SHP77 treated with DMSO at 0.1 percent for 48 hours (cell line): ENCODE data around the gene TAF4.

Experiments
- DNase-seq: peaks from one replicate; lab custom pipeline; 2025; lab: John Stamatoyannopoulos, UW

Gene TAF4

DNA sequence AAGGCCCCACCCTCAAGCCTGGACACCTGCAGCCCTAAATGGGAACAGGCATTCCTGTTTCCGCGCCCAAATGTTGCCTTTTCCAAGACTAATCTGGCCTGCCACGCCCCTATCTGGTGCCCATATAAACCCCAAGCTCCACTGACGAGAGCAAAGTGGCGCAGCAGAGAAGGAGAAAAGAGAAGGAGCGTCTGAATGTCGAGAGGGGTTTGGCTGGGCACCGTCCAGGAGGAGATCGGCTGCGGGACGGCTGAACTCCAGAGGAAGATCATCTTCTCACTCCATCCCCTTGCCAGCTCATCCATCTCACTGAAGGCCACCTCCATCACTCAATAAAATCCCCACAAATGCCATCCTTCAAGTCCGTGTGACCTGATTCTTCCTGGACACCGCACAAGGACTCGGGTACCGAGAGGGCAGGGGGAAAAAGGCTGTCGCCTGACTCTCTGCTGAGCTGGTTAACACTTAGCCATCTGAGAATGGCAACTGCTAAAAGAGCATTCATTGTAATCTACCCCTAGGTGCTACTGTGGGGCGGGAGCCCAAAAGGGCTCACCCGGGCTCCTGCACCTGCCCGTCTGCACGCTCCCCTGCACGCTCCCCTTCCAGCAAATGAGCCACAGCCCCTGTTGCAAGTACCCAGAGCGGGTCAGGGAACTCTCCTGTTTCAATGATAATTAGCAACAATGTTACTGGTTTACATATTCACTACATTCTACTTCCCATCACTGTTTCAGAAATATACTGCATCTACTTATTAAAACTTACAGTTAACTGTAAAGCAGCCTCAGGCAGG, 23.5 kb downstream of the TAF4 start:
- DNase-seq = no peak

DNA sequence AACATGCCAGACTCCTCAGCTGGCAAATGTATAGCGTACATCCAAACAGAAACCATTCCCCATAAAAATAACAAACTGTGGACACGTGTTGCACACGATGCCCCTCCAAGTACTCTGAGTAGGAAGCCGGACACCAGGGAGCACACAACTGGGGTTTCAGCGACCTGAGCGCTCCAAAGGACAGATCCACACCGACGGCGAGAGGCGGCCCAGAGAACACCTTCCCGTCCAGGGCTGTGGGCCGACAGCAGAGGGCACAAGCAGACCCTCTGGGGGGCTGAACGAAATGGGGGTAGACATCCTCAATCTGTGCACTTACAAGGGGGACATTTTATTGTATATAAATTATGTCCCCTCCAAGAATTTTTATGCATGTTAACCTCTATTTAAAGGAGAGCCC, 24.7 kb downstream of the TAF4 start:
- no peak for DNase-seq

DNA sequence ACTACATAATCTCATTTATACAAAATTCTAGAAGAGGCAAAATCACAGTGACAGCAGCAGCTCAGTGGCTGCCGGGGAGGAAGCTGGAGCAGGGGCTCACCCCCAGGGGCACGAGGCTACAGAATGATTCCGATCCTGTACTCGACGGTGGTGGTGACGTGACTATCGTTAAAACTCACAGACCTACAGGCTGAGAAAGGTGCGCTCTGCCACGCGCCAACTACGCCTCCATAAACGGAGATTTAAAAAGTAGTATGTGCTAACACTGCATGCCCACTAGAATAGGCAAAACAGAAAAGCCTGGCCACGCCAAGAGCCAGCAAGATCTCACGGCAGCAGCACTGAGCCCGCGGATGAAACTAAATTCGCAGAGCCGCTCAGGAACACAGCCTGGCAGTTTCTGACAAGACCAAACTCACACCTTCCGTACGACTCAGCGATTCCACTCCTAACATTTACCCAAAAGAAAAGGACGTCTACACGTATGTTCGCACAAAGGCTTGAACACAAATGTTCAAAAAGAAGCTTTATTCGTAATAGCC, 25.2 kb downstream of the TAF4 start:
- DNase-seq = no peak

DNA sequence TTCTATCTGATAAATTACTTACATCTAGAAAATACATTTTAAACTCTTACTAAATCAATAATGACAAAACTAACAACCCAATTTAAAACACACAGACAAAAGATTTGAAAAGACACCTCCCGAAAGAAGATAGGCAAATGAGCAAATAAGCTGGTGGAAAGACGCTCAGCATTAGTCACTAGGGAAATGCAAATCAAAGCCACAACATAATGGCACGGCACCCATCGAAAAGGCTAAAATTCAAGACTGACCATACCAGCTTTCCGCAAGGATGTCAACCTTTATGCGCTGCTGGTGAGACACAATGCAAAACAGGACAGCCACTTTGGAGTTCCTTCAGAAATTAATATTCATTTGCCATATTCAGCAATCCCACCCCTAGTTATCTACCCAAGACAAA, 25.9 kb downstream of the TAF4 start:
- no peak for DNase-seq

DNA sequence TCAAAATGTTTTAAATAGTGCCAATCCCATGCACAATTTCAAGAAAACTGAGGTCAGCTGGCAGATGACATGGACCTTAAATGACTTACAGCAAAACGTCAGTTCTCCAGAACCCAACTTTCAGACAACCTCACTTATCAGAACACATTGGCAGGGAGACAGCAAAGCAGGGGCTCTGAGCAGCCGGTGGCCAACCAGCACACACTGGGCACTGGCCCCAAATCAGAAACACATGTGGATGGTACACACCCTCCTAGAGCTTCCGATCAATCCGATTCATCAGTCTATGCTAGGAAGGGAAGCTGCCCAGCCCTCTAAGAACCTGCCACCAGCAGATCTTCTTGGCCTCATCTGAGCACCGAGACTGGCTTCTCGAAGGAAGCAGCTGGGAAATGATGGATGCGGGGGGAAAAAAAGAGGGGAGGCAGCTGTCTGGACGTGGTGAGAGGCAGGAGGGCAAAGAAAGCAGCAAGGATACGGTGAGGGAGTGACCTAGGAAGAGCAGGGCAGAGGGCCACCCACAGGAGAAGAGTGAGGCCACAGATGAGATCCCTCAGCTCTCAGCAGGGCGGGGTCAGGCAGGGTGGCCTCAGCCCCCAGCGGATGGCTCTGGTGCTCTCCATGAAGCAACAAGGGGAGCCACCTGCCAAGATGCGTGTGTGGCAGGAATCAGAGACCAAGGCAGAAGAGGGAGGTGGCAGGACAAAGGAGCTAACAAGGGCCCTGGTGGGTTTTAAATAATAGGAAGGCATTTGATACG, 32.9 kb downstream of the TAF4 start:
- no peak for DNase-seq

DNA sequence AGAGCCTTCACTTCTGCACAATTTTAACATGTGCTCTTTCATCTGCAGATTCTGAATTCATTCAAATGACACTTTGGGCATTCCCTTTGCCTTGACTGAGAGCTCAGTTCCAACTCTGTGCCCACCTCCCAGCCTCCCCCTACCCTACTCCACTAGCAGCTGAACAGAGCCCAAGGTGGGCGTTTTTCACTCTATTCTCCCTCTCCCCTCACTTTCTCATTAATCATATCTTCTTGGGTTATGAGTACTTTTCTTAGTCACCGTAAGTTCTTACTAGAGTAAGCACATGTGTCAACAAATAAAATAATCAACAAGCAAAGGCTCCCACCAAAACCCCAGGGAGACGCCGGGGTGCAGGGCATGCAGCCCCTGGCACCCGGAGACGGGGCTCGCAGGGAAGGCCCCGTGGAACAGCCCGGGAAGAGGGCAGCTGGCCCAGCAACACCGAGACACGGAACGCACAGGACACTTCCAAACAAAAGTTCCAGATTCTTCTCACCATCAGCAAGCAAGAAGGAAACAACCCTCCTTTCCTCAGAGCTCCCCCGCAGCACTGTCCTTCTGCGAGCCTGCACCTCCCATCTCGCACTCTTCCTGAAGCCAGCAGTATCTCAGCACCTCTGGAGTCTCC, 34.1 kb downstream of the TAF4 start:
- DNase-seq = no peak

DNA sequence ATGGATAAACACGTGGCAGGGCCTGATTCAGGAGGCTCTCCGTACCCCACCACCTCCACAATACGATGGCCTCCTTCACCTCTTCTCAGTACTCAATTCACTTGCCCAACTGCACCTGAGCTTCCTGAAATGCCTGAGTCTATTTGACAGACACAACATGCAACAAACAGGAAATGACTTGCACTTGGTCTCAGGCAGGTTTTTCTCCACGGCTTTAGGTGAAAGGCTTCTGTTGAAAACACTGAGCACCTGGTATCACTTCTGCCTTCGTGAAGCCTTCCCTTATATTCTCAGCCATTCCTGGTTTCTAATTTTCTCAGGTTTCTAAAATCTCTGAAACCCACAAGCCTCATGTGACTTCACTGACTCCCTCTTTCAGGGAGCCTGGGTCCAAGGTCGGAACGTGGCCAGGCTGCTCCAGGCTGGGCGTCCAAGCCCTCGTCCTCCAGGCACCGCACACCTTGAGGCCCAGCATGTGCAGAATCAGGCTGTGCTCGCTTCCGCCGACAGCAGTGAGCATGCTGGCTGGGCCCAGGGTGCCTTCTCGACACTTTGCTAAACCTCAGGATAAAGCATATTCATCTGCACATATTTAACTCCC, 34.7 kb downstream of the TAF4 start:
- DNase-seq = no peak

DNA sequence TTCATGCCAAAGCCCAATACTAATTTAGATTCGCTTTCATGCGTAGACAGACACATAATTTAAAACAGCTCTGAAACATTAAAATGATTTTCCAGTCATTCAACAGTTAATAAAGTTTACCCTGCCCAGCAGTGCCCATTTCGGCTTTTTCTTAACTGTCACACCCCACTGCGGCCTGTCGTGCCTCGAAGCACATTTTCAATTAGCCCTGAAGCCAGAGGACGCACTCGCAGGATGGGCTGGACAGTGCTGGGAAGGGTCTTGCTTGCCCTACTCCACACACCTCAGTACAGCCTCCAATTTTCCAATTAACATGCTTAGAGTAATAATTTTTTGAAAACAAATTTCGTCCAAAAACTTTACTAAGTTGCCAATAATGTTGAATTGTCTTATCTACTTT, 35.3 kb downstream of the TAF4 start:
- no peak for DNase-seq

DNA sequence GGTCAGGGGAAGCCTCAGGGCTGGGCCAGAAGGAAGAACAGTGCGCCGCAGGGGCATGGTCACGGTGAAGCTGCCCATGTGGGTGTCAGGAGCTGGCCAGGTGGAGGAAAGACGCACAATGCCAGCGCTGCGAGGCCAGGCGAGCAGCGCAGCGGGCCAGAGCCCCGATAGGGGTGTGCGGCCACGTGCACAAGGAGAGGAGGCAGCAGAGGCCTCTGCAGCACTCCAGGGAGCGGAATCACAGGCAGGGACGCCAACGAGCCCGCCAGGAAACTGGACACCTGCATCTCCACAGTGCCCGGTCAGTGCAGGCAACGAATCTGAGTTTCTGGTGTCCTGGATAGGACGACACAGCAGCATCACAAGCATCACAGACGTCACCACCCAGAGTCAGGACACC, 35.7 kb downstream of the TAF4 start:
- no peak for DNase-seq

DNA sequence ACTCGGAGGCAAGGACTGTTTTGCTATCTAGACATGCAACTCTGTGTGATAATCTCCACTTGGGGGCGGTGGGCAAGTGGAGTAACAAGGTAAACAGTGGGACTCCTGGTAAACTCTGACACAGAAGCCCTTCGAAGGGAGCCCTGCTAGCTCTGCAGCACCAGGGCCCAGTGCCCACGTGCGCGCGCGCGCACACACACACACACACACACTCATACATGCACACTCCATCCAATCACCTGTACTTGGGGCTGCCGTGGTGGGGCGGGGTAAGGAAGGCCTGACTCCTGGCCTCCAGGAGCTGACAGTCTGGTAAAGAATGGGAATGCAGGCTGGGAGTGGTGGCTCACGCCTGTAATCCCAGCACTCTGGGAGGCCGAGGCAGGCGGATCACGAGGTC, 36.4 kb downstream of the TAF4 start:
- no peak for DNase-seq

DNA sequence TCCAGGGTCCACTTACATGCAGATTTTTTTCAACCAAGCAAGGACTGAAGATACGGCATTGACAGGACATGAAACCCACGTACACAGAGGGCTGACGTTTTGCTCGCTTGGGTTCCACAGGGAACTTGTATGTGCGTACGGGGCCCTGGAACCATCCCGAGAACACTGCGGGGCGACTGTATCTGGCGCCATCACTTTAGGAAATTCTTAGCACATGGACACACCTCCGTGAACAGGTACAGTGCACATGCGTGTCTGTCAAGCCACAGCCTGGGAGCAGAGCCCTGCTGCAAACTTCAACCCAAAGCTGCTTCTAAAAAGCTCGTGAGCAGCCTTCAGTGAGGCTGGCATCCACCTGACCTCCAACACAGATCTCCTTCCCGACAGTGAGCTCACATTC, 37.3 kb downstream of the TAF4 start:
- DNase-seq = no peak

DNA sequence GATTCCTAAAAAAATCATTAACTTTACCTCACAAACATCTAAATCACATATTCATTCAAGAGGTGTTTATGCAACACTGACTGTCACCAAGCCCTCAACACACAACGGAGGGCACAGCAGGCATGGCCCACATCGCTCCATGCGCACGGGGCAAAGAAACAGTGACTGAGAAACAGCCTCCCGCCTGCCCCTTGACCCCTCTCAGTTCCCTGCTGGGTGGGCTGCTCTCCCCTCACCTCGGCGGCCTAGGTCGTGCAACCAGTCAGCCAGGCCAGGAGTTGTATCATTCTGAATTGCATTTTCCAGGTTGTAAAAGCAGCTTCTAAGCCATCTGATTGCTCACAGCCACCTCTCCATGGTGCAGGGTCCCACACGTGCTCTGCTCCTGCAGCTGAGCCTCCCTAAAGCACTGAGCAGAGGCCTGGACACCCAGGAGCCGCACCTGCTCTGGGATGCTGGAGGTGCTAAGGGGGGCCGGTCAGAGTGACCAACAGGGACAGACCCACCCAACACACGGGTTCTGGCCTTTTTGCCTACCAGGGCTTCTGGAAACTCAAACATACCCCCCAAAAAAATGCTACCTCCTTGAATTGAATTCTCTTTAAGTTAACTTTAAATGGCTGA, 37.9 kb downstream of the TAF4 start:
- no peak for DNase-seq

DNA sequence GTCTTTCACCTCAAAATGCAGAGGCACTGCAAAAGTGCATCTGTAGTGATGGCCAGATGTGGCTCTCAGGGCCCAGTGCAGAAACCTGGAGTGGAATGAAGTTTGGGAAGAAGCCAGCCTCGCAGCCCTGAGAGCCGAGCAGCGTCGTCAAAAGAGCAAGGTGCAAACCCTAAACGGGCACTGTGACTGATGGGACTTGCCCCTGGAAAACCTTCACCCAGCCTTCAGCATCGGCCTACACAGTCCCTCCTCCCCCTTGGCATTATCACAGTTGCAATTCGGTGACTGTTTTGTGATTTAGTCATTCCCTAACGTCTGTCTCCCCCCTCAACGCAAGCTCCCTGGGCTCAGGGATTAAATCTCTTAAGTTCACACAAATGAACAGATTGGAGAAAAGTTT, 38.6 kb downstream of the TAF4 start:
- no peak for DNase-seq

DNA sequence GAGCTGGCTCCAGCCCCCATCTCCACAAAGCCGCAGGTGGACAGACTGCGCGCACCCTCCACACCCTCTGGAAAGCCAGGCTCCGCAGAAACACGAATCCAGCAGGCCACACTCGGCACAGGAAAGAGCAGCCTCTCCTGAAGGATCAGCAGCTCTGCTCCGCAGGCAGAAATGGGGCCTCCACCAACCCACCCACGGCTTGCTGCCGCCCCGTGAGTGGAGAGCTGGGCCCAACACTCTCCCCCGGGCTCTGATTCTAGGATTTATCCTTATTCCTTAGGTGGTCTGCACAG, 39.2 kb downstream of the TAF4 start:
- DNase-seq = no peak

DNA sequence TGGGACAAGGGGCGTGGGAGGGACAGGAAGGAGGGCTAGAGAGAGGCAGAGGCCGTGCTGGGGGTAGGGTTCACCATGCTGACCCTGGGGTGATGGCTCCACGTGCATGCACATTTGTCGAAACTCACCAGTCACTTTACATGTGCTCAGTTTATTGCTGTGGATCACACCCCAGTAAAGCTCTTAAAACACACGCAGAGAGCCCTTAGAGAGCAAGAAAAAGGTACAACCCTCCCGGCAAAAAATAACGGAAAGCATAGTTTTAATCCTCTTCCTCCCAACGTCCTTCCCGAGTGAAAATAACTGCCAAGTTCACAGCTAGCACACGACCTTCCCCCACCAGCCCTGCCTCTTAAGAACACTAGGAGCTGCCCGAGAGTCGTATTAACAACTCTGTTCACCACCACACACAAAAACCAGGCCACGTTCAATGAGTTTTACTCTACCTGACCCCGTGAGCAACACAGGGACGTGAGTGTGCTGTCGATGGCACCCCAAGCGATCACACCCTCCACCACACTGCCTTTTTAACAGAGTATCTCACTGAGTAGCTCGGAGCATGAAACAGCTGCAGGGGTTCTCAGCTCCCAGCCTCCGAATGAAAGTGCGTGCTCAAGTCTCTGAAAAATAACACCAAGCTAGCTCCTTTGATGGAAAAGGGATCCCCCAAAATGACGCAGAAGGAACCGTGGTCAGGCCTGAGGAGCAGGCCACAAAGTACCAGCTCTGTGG, 39.7 kb downstream of the TAF4 start:
- DNase-seq = no peak

DNA sequence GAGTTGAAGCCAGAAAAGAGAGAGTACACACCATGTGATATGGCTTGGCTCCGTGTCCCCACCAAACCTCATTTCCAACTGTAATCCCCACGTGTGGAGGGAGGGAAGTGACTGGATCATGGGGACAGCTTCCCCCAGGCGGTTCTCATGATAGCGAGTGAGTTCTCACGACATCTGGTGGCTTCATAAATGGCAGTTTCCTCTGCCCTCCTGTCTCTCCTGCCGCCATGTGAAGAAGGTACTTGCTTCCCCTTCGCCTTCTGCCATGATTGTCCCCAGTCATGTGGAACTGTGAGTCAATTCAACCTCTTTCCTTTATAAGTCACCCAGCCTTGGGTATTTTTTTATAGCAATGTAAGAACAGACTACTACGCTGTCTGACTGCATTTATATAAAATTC, 40.3 kb downstream of the TAF4 start:
- no peak for DNase-seq

DNA sequence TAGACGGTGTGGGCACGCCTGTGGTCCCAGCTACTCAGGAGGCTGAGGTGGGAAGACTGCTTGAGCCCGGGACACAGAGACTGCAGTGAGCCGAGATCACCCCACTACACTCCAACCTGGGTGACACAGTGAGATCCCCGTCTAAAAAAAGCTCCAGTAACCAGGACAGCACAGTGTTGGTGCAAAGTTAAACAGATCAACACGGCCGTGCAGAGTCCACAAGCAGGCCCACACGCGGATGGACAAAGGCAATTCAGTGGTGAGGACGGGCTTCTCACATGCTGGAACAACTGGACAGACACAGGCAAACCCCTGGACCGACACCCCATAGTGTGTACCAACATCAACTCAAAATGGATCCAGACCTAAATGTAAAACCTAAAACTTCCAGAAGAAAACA, 41.7 kb downstream of the TAF4 start:
- no peak for DNase-seq

DNA sequence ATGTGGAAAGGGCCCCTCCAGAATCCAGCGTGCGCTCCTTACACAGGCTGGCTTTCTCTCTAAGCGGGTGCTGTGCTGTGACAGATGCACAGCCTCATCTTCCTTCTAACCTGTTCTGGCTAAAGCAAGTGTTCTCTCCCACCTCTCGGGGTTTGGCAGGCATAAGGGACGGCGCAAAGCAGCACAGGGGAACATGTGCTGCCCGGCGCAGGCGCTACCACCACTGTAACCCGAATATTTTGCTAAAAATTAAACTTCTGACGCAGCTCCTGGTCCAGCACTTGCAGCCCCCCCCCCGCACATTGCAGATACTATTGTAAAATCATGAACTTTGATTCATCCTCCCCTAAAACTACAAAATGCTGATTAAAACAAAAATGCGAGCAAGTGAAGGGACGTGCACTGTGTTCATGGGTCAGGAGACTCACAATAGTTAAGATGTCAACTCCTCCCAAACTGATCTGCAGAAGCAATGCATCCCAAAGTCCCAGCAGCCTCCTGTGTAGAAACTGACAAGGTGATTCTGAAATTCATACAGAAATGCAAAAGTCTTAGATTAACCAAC, 43.0 kb downstream of the TAF4 start:
- no peak for DNase-seq

DNA sequence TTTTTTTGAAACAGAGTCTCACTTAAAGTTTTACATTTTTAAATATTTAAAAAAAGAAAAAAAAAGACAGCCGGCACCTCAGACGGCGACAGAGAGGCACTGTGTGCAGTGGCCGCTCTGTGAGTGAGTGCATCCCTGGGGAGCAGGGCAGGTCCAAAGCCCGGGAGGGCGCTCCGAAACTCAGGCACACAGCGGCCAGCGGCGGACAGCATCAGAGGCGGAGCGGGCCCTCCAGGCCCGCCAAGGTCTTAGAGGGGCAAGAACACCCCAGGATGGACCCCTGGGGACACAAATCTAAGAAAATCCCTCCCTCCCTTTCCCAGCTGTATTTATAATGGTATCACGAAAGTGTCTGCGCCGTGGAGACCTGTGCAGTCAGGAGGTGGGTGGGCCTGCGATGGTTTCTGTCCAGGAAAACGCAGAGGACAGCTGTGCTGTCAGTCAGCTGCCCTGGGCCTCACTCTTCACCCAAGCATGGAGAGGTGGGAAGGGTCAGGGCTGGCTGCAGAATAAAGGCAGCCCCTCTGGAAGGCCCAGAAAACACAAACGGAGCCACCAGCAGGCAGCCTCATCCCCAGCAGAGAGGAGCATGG, 43.8 kb downstream of the TAF4 start:
- no peak for DNase-seq

DNA sequence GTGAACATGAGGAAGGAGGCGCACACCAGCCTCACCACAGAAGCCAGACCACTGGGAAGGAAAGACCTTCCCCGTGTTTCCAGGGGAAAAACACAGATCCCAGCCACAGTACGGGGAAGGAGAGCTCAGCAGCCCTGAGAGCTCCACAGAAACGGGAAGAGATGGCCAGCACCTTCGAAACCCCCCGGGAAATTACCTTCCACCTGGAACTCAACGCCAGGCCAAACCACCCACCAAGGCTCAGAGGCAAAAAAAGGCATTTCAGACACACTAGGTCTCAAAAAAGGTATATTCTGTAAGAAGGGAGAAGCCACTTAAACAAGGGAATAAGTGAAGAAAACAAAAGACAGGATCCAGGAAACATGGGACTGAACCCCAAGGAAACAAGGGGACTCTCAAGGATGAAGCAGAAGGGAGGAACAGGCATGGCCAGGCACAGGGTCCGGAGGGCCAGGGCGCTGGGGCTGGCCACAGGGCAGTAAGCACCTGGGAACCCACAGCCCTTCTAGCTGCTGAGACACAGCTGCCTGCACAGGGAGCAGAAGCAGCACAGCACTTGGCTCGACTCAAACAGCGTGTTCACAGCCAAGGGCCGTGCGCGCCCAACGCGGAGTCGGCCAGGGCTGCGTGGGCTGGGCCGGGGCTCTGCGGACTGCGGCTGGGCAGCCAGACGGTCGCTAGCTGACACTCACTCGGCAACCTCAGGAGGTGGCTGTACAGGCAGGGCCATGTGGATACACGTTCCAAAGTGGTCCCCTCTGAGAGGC, 44.6 kb downstream of the TAF4 start:
- DNase-seq = no peak
